K562 (cell line): Measurements from ENCODE around the gene SLC4A2.

Source experiments
- CREB1 ChIP-seq, 2 experiments: sonication (generic) in 1 of 2; formaldehyde crosslinking in 1 of 2; IDR thresholded peaks; 2 replicates each; pipeline versions ENCODE4 v1.6.1 to v1.8.0; 2012 to 2022; ENCODE audit warnings: inconsistent platforms in 1 of 2, mild to moderate bottlenecking in 1 of 2, missing genetic modification reagents in 1 of 2, moderate library complexity in 1 of 2
- FOSL1 ChIP-seq: fragments of 200-800 bp; sonication (Bioruptor generic); conservative IDR thresholded peaks from 2 replicates; pipeline ENCODE4 v1.6.1; 2016; ENCODE audit warnings: missing genetic modification characterization, missing compliant biosample characterization
- JUN ChIP-seq, 2 experiments: sonication (generic) in 1 of 2; formaldehyde crosslinking in 1 of 2; IDR thresholded peaks; 2 replicates each; pipeline versions ENCODE4 v1.6.1 to v1.8.0; 2012 to 2022; ENCODE audit warnings: borderline replicate concordance in 2 of 2, mild to moderate bottlenecking in 2 of 2, improper control_type of control experiment in 1 of 2, low read depth in 1 of 2, low read length in 1 of 2, missing genetic modification reagents in 1 of 2
- SMAD1 ChIP-seq: fragments of 150-350 bp; IDR thresholded peaks from 2 replicates; pipeline ENCODE4 v1.6.1; 2014; ENCODE audit warnings: low read length, low read depth; ENCODE audit not compliant: partially characterized antibody

DNA sequence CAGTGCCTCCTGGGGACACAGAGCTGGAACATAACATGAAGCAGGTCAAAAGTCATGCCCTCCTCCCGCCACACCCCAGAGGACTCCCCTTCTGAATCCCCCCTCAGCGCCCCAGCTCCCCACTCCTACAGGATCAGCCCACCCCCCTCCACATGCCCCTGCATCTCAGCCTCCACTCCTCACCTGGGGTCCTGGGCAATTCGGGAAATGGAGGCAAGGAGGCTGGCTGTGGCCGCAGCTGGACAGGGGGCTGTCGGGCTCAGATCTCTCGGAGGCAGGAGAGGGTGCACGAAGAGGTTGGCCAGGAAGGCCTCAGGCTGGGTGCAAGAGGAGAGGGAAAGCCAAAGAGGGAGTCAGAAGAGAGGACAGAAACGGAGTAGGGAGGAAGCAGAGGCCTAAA is 42.9 kb upstream of the SLC4A2 start:
- no peak for TF ChIP-seq FOSL1
- TF ChIP-seq CREB1 (IDR thresholded peaks at IDR 0.05): no peak
- no peak for TF ChIP-seq CREB1 (CRISPR knock-in tag; IDR thresholded peaks at IDR 0.05)
- no peak for TF ChIP-seq SMAD1
- no peak for TF ChIP-seq JUN (IDR thresholded peaks at IDR 0.05; ENCODE audit: borderline replicate concordance, low read depth, low read length)
- no peak for TF ChIP-seq JUN (CRISPR knock-in tag; IDR thresholded peaks at IDR 0.05; ENCODE audit: borderline replicate concordance)
